Measurements from ENCODE around the gene EGFR. TPM values are rescaled to one million over a fixed set of nuclear protein-coding genes. Genes with fewer than 3 reads are reported as not detected.

Gene EGFR
- polyA plus RNA-seq, 1 of the 3 experiments (the other 2 are of a cell fraction): 37.6 TPM

GRCh38 chr7:55192723-55193122 is 173.9 kb downstream of the EGFR start (continued):
- TF ChIP-seq, protein P1, sequence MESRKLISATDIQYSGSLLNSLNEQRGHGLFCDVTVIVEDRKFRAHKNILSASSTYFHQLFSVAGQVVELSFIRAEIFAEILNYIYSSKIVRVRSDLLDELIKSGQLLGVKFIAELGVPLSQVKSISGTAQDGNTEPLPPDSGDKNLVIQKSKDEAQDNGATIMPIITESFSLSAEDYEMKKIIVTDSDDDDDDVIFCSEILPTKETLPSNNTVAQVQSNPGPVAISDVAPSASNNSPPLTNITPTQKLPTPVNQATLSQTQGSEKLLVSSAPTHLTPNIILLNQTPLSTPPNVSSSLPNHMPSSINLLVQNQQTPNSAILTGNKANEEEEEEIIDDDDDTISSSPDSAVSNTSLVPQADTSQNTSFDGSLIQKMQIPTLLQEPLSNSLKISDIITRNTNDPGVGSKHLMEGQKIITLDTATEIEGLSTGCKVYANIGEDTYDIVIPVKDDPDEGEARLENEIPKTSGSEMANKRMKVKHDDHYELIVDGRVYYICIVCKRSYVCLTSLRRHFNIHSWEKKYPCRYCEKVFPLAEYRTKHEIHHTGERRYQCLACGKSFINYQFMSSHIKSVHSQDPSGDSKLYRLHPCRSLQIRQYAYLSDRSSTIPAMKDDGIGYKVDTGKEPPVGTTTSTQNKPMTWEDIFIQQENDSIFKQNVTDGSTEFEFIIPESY (IDR thresholded peaks at IDR 0.05; ENCODE audit: borderline replicate concordance, low read depth): peak; percentile 94
- TF ChIP-seq TCF12 (IDR thresholded peaks at IDR 0.05) (peak; percentile 100), JUND (IDR thresholded peaks at IDR 0.05) (peak; percentile 100), IRF3 (IDR thresholded peaks at IDR 0.05; ENCODE audit: low read depth, low read length) (0 out of 2 replicates have a peak, but pooled peaks have one; percentile 6), GATA2 (CRISPR knock-in tag; IDR thresholded peaks at IDR 0.05) (peak; percentile 97), GABPA (IDR thresholded peaks at IDR 0.05; ENCODE audit: low read depth) (peak; percentile 38)
- TF ChIP-seq, protein P2, sequence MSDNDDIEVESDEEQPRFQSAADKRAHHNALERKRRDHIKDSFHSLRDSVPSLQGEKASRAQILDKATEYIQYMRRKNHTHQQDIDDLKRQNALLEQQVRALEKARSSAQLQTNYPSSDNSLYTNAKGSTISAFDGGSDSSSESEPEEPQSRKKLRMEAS (IDR thresholded peaks at IDR 0.05; ENCODE audit: low read depth): peak; percentile 80; the same call in 1 of the 2 replicates

GRCh38 chr7:55193245-55193644 is 174.4 kb downstream of the EGFR start:
- Histone ChIP-seq H3K27ac (ENCODE audit: low read depth in 2 of 2, low read length in 1 of 2) (peak overlapping the region; percentile 91 to 95), H3K9ac (peak overlapping the region; percentile 34; the same call in 1 of the 2 replicates), H4K20me1 (ENCODE audit: insufficient read depth) (no peaks in the 10 kb centered on the region; the same call in 1 of the 2 replicates), H3K9me2 (no peaks in the 10 kb centered on the region), H2AFZ (ENCODE audit: low read depth) (no peak overlapping the region), H3K79me2 (ENCODE audit: insufficient read depth) (peaks cover 9% of the 10 kb centered on the region; the same call in 1 of the 2 replicates), H3K36me3 (replicated peaks in 1 of 2; ENCODE audit: control insufficient read depth in 1 of 2, insufficient read depth in 2 of 2, low read length in 1 of 2) (peaks cover 5 to 59% of the 10 kb centered on the region in 2 experiments), H3F3A (replicated peaks; ENCODE audit: insufficient read depth) (peaks cover 57% of the 10 kb centered on the region), H3K4me2 (peak overlapping the region; percentile 19), H3K9me3 (no peaks in the 10 kb centered on the region), H3K27me3 (ENCODE audit: insufficient read depth) (no peaks in the 10 kb centered on the region), H3K4me1 (ENCODE audit: control insufficient read depth in 1 of 2, insufficient read depth in 2 of 2, low read depth in 1 of 2, low read length in 1 of 2) (peaks cover 45 to 48% of the 10 kb centered on the region in 2 experiments), H3K4me3 (ENCODE audit: low read depth in 2 of 2, low read length in 1 of 2) (no peak overlapping the region)
- peak; percentile 58 for DNase-seq
- ChIA-PET POLR2A (interaction anchor here (1.3 to 2.3 kb wide), 2 partner anchors 20 to 62 kb away, joined by 8 to 14 read pairs; no protein-coding TSS in a partner anchor), CTCF (interaction anchor here (0.6 to 3.6 kb wide), 12 partner anchors 15 to 404 kb away, joined by 3 to 50 read pairs (median 4); no protein-coding TSS in a partner anchor)
- TF ChIP-seq MEF2A (IDR thresholded peaks at IDR 0.05; ENCODE audit: borderline replicate concordance, low read depth) (no peak), FOSL2 (IDR thresholded peaks at IDR 0.05; ENCODE audit: borderline replicate concordance, low read depth) (no peak)
- 36% methylated on average over 9 of the region's 9 CpGs for WGBS (ENCODE audit: low lambda C conversion rate)

DNA sequence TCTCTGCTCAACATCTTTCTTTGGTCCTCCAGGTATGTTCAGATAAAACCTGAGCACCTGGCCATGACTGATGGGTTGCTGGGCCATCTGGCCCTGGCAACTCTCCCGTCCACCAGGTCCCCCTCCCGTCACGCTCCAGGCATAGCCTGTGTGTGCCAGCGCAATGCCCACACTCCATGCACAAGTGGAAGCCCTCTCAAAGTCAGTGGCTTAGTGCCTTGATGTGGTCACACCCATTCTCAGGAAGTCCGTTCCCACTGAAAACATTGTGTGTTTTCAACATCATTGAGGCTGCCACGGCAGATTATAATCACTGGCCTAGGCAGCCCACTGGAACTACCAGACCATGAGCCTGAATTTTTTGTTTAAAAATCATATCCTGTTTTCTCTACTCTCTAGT is 175.7 kb downstream of the EGFR start:
- ChIA-PET POLR2A (interaction anchor here (0.7 kb wide), 1 partner anchor 60 kb away, joined by 3 read pairs; no protein-coding TSS in a partner anchor), CTCF (interaction anchor here (3.6 to 3.8 kb wide), 2 partner anchors 61 kb away, joined by 32 to 50 read pairs; no protein-coding TSS in a partner anchor)
- Histone ChIP-seq H3F3A (replicated peaks; ENCODE audit: insufficient read depth) (peaks cover 58% of the 10 kb centered on the region), H4K20me1 (ENCODE audit: insufficient read depth) (no peaks in the 10 kb centered on the region; the same call in 1 of the 2 replicates), H3K27ac (ENCODE audit: low read depth in 2 of 2, low read length in 1 of 2) (peak overlapping the region; percentile 36 to 91), H3K9me2 (no peaks in the 10 kb centered on the region), H3K4me2 (peak overlapping the region; percentile 6; the same call in 1 of the 2 replicates), H3K9me3 (no peaks in the 10 kb centered on the region), H3K4me3 (ENCODE audit: low read depth in 2 of 2, low read length in 1 of 2) (no peak overlapping the region), H3K79me2 (ENCODE audit: insufficient read depth) (peaks cover 9% of the 10 kb centered on the region; the same call in 1 of the 2 replicates), H3K27me3 (ENCODE audit: insufficient read depth) (no peaks in the 10 kb centered on the region), H3K4me1 (ENCODE audit: control insufficient read depth in 1 of 2, insufficient read depth in 2 of 2, low read depth in 1 of 2, low read length in 1 of 2) (peaks cover 42 to 48% of the 10 kb centered on the region in 2 experiments), H3K9ac (no peak overlapping the region), H3K36me3 (replicated peaks in 1 of 2; ENCODE audit: control insufficient read depth in 1 of 2, insufficient read depth in 2 of 2, low read length in 1 of 2) (peaks cover 8 to 67% of the 10 kb centered on the region in 2 experiments), H2AFZ (ENCODE audit: low read depth) (no peak overlapping the region)
- TF ChIP-seq, protein P3, sequence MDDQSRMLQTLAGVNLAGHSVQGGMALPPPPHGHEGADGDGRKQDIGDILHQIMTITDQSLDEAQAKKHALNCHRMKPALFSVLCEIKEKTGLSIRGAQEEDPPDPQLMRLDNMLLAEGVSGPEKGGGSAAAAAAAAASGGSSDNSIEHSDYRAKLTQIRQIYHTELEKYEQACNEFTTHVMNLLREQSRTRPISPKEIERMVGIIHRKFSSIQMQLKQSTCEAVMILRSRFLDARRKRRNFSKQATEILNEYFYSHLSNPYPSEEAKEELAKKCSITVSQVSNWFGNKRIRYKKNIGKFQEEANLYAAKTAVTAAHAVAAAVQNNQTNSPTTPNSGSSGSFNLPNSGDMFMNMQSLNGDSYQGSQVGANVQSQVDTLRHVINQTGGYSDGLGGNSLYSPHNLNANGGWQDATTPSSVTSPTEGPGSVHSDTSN (IDR thresholded peaks at IDR 0.05): peak; percentile 24; the same call in 1 of the 2 replicates
- TF ChIP-seq TCF12 (IDR thresholded peaks at IDR 0.05): peak; percentile 34
- no peak for TF ChIP-seq FOXM1 (IDR thresholded peaks at IDR 0.05; ENCODE audit: low read depth)
- no peak for DNase-seq
- WGBS (ENCODE audit: low lambda C conversion rate): 90% methylated on average over 6 of the region's 6 CpGs

All from SK-N-SH (cell line).